Panc1 (cell line): ENCODE results near the gene SLC10A7. TPM values are rescaled to one million over a fixed set of nuclear protein-coding genes. Genes with fewer than 3 reads are reported as not detected.
"Not testable (repeated sequence)": the region's sequence is repeated elsewhere in the genome, so short reads cannot be mapped to it uniquely, and the experiment has no call there.

ENCODE experiments used
- ATAC-seq: fragments of 200-7000 bp; cut with Tn5 transposase; 2 replicates; pipeline ENCODE4 v1.9.1; 2020; ENCODE audit warnings: mild to moderate bottlenecking, moderate library complexity
- BruUV-seq: library from RNA; stranded (reverse); fragments of 400-500 nt; replicated peaks from 2 replicates; lab custom pipeline; 2021; lab: Mats Ljungman, UMichigan
- CTCF ChIA-PET: fragments of 300-600 bp; sonication (Branson Sonifier 250); formaldehyde crosslinking; loops from one replicate; lab custom pipeline; 2022; ENCODE audit warnings: antibody characterized with exemption; lab: Charles Lee
- POLR2A ChIA-PET: fragments of 300-600 bp; sonication (Branson Sonifier 250); formaldehyde crosslinking; loops from one replicate; lab custom pipeline; 2022; ENCODE audit warnings: antibody characterized with exemption; lab: Charles Lee
- DNase-seq: peaks from one replicate; pipeline ENCODE4 v3.0.0-alpha.2; 2010; ENCODE audit warnings: low read depth, low spot score
- H3K27ac ChIP-seq: 2 replicates; pipeline ENCODE4 v1.5.1; 2011; ENCODE audit warnings: mild to moderate bottlenecking, low read length, inconsistent platforms
- H3K27me3 ChIP-seq: fragments of 200-500 bp; sonication (Bioruptor generic); 2 replicates; pipeline ENCODE4 v1.6.0; 2014; ENCODE audit warnings: low read length, inconsistent platforms; ENCODE audit not compliant: control insufficient read depth, insufficient read depth
- H3K36me3 ChIP-seq: fragments of 200-500 bp; sonication (Bioruptor generic); 2 replicates; pipeline ENCODE4 v1.5.1; 2014; ENCODE audit warnings: inconsistent platforms, mild to moderate bottlenecking, low read length, moderate library complexity; ENCODE audit not compliant: control insufficient read depth, insufficient read depth
- H3K4me1 ChIP-seq: 2 replicates; pipeline ENCODE4 v1.5.1; 2011; ENCODE audit warnings: inconsistent platforms, mild to moderate bottlenecking, low read length, moderate library complexity; ENCODE audit not compliant: control insufficient read depth, insufficient read depth
- H3K4me3 ChIP-seq, 2 experiments: 2 replicates each; pipeline ENCODE4 v1.5.1; 2011 to 2012; ENCODE audit warnings: low read depth in 2 of 2, low read length in 2 of 2, mild to moderate bottlenecking in 2 of 2, inconsistent platforms in 1 of 2, moderate library complexity in 1 of 2
- H3K9me3 ChIP-seq: fragments of 200-500 bp; sonication (Bioruptor generic); 2 replicates; pipeline ENCODE4 v1.5.1; 2014; ENCODE audit warnings: low read depth, mild to moderate bottlenecking, inconsistent platforms, low read length, moderate library complexity; ENCODE audit not compliant: control insufficient read depth, insufficient read depth
- CTCF ChIP-seq: fragments of 450-650 bp; IDR thresholded peaks from 2 replicates; pipeline ENCODE4 v1.5.1; 2017; ENCODE audit warnings: mild to moderate bottlenecking
- POLR2AphosphoS5 ChIP-seq: IDR thresholded peaks from 2 replicates; pipeline ENCODE4 v1.6.1; 2012; ENCODE audit warnings: mild to moderate bottlenecking, low read depth, low read length, moderate library complexity
- REST ChIP-seq, 2 experiments: IDR thresholded peaks; 2 replicates each; pipeline ENCODE4 v1.6.1; 2011 to 2012; ENCODE audit warnings: low read depth in 2 of 2, control low read depth in 1 of 2, low read length in 1 of 2, mild to moderate bottlenecking in 1 of 2, moderate library complexity in 1 of 2; ENCODE audit not compliant: insufficient read depth in 1 of 2
- SIN3A ChIP-seq: IDR thresholded peaks from 2 replicates; pipeline ENCODE4 v1.6.1; 2012; ENCODE audit warnings: low read depth, mild to moderate bottlenecking, low read length, moderate library complexity, borderline replicate concordance; ENCODE audit not compliant: insufficient read depth
- TCF7L2 ChIP-seq: IDR thresholded peaks from 2 replicates; pipeline ENCODE4 v1.6.1; 2011; ENCODE audit warnings: mild to moderate bottlenecking, low read depth, low read length, inconsistent platforms
- in situ Hi-C: cut with HindIII; loops from 2 replicates; pipeline ENCODE4 v1.10.0; 2016; ENCODE audit warnings: low sequenced_read_pairs, low pct_unique_long_range_greater_than_20kb
- intact Hi-C: fragments of 100-400 bp; cut with micrococcal nuclease; formaldehyde crosslinking; loops from one replicate; pipeline ENCODE4 v1.10.0; 2022; ENCODE audit not compliant: unreplicated experiment
- total RNA-seq: library from RNA; stranded (reverse); gene quantifications from one replicate; pipeline ENCODE4 v1.2.1, GENCODE V29; 2021; ENCODE audit not compliant: unreplicated experiment

SLC10A7 gene
- total RNA-seq, 1 experiment from 2014 or later: 1.5 TPM

- Histone ChIP-seq H3K9me3 (no peaks in the 10 kb centered on the region), H3K27ac (no peak overlapping the region), H3K27me3 (no peaks in the 10 kb centered on the region), H3K36me3 (no peaks in the 10 kb centered on the region), H3K4me1 (no peaks in the 10 kb centered on the region), H3K4me3 (no peak overlapping the region)
- in situ Hi-C loops: no loop called here
- CTCF ChIA-PET: no interaction called here
- BruUV-seq: no TSS peak
- POLR2A ChIA-PET: no interaction called here
- DNase-seq (no peak), ATAC-seq (no peak)
- TF ChIP-seq SIN3A: no peak
- no peak for TF ChIP-seq POLR2AphosphoS5
- no peak for TF ChIP-seq CTCF
- TF ChIP-seq TCF7L2: no peak
- TF ChIP-seq REST (IDR thresholded peaks at IDR 0.05; ENCODE audit: insufficient read depth in 1 of 2, low read depth in 2 of 2, low read length in 1 of 2): no peak
- intact Hi-C loops: no loop called here
Observed at GRCh38 chr4:146359771-146360170, 162.0 kb downstream of the SLC10A7 start.

- DNase-seq, BruUV-seq, H3K27me3 ChIP-seq, H3K4me3 ChIP-seq, intact Hi-C loops, H3K27ac ChIP-seq, H3K9me3 ChIP-seq, H3K4me1 ChIP-seq, H3K36me3 ChIP-seq, CTCF ChIA-PET, POLR2A ChIA-PET, ATAC-seq, in situ Hi-C loops: not testable (repeated sequence)
Observed at GRCh38 chr4:146350114-146350513, 171.6 kb downstream of the SLC10A7 start.

GRCh38 chr4:146349306-146349705 lies 172.4 kb downstream of the SLC10A7 start:
- in situ Hi-C loops (no loop called here), intact Hi-C loops (no loop called here)
- CTCF ChIA-PET: no interaction called here
- no peaks in the 10 kb centered on the region for H3K4me1 ChIP-seq
- no peak overlapping the region for H3K4me3 ChIP-seq
- BruUV-seq: no TSS peak
- no peaks in the 10 kb centered on the region for H3K9me3 ChIP-seq
- H3K36me3 ChIP-seq: no peaks in the 10 kb centered on the region
- H3K27me3 ChIP-seq: no peaks in the 10 kb centered on the region
- DNase-seq: no peak
- POLR2A ChIA-PET: no interaction called here
- TF ChIP-seq POLR2AphosphoS5 (no peak), TCF7L2 (no peak), REST (IDR thresholded peaks at IDR 0.05; ENCODE audit: insufficient read depth in 1 of 2, low read depth in 2 of 2, low read length in 1 of 2) (no peak), CTCF (no peak), SIN3A (no peak)
- H3K27ac ChIP-seq: no peak overlapping the region
- no peak for ATAC-seq
